Fibroblast of skin of scalp (primary cell): ENCODE measurements around the gene ARHGEF1.

Experiments used
- DNase-seq: peaks from one replicate; pipeline ENCODE4 v3.0.0-alpha.2; 2013

The ARHGEF1 gene

DNA sequence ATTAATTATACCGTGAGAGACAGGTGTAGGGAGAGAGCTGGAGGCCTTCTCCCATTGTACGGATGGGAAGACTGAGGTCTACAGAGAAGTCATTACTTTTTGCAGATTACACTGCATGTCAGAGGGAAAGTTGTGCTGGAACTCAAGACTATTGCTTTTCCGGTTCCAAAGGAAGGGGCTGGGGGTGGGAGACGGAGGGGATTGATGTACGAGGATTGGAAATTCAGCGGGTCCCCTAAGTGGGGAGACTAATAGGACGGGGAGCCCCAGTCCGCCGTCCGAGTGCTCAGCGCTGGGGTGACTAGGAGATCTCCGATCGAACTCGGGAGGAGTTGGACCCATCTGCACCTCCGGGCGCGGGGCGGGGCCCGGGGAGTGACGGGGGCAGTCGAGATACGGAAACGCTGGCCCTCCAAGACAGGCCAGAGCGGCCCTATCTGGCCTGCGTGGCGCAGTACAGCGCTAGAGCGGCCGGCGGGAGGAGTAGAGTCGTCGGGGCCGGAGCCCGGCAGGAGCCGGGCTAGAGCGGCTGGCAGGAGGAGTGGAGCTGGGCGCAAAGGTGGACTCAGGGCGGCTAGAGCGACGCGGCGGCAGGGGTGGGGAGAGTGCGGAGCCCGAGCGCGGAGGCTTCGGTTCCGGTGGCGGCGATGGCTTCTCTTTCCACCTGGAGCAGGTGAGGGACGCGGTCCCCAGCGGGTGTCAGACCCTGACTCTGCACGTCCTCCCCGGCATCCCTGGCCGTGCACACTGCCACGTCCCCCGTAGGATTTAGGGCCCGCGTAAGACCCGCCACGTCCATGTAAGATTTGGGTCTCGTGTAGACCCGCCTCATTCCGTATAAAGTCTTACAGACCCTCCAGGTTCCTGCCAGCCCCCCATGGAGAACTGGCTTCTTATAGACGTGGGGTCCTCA lies 1.1 kb downstream of the ARHGEF1 start:
- peak; percentile 97 for DNase-seq

DNA sequence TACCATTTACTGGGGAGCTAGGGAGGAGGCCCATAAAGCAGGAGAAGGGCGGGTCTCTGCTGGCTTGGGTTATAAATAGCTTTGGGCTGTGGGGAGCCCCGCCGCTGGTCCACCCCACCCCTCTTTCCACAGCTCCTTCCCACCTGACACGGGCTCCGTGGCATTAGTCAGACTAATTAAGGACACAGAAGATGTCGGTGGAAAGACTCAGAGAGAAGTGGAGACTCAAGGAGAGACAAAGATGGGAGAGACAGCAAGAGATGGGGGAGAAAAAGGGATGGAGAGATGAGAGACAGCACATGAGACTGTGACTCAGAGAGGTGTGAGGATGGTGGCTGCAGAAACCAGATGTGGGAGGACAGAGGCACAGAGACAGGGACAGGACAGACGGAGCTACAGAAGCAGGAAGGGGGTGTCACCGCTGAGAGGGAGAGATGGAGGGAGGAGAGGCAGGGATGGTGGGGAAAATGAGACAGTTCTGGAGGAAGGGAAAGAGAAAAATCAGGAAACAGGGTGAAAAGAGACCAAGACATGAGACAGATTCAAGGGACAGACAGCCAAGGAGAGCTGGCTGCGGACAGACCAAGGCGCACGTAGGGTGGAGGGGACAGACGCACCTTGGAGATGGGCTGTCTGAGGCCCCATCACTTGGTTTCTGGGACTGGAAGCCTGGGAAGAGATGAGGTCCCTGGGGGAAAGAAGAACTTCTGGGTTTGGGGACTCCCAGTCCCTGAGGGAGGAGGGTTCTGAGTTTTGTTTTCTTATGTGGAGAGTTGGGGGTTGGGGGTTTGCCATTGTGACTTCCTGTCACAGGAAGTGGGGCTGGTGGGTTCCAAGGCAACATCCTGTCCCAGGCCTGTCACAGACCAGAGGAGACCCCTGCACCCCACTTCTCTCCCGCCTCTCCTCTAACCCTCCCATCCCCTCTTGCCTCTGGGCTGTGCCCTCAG lies 4.1 kb downstream of the ARHGEF1 start:
- DNase-seq: no peak

DNA sequence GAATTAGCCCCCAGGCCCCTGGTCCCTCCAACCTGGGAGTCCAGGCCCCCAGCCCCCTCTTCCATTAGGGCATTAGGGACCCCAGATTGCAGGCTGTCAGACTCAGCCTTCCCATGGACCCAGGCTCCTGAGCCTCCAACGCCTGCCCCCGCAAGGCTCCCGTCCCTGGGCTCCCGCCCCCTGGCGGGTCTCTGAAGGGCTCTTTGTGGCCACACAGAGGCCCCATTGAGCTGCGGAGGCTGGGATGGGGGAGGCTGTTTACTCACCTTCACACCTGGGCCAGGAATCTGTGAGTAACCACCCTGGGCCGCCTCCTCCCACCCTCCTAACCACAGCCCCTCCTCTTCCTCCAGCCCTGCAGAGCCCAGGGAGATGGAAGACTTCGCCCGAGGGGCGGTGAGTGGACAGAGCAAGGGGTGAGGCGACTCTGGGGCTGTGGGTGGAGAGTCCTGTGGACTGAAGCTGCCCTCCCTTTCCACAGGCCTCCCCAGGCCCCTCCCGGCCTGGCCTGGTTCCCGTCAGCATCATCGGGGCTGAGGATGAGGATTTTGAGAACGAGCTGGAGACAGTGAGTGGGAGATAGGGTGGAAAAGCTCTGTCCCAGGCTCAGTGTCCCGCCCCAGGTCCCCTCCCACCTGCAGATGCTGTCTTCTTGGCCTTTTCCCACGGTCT lies 4.9 kb downstream of the ARHGEF1 start:
- DNase-seq: no peak

DNA sequence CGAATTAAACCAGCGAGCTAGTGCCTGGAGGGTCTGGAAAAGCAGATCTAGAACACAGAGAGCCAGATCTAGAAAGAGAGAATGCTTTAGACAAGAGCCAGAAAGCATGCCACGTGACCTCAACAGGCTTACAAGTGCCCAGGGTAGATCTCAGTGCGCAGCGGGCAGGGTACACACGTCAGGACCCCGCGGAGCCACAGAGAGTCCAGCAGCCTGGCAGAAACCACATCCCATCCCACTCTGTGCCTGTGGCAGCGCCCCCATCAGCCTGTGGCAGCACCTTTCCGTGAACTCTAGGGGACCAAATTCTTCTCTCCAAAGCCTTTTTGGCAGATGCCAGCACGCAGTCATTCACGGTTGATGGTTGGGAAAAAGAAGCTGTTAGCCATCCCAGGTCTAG lies 5.9 kb downstream of the ARHGEF1 start:
- DNase-seq: no peak

DNA sequence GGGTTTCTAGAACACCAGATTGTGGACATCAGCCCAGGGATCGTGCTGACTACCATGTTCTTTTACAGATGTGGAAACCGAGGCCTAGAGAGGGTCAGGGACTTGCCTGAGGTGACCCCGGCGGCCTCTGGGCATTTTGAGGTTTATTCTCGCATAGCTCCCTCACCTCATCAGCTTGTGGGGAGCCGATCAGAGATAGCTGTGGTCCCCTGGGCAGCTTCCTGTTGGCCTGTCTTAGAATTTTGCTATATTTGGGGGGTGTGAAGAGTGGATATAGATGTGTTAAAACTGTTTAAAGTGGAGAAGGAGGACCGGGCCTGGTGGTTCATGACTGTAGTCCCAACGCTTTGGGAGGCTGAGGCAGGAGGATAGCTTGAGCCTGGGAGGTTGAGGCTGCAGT lies 6.9 kb downstream of the ARHGEF1 start:
- no peak for DNase-seq

DNA sequence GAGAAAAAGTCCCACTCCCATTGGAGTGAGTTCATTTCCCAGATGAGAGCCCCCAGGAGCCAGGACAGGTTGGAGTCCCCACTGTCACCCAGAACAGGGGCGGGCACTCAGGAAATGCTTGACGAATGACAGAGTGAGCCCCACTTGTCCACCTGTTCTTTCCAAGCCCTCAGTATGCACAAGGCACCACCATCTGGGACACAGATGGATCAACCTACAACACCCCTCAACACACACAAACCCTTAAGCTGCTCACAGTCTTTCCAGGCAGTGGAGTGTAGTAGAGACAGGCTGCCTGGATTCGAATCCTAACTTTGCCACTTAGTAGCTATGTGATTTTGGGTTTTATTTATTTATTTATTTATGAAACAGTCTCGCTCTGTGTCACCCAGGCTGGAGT lies 8.0 kb downstream of the ARHGEF1 start:
- no peak for DNase-seq

DNA sequence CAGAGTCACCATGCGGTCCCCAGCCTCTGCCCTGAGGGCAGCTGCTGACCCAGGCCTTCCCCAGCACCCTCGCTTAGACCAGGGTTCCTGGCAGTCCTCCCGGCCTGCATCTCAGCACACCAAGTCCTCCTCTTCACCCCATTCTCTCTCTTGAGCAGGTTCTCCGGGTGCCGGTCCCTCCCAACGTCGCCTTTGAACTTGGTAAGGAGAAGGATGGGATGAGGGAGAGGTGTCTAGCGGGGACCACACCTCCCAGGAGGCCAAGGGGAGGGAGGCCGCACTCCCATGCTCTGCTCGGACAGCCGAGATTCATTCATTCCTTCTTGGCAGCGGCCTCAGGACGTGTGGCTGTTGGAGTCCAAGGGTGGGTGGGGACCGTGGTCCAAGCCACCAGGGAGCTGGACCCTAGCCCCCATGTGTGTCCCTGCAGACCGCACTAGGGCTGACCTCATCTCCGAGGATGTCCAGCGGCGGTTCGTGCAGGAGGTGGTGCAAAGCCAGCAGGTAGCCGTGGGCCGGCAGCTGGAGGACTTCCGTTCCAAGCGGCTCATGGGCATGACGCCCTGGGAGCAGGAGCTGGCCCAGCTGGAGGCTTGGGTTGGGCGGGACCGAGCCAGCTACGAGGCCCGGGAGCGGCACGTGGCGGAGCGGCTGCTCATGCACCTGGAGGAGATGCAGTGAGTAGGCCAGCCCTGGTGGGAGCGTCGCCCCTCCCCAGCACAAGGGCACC lies 9.4 kb downstream of the ARHGEF1 start:
- DNase-seq: no peak

DNA sequence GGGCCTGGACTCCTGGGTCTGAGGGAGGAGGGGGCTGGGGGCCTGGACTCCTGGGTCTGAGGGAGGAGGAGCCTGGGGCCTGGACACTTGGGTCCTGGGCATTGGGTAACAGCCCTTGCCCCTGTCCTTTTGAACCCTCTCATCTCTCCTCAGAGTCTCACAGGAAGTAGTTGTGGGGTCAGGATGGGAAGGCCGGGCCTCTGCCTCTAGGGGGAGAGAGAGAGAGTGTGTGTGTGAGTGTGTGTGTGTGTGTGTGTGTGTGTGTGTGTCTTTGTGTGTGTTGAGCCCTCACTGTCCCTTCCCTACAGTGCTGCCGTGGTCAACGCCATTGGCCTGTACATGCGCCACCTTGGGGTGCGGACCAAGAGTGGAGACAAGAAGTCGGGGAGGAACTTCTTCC lies 10.9 kb downstream of the ARHGEF1 start:
- DNase-seq: peak; percentile 34

DNA sequence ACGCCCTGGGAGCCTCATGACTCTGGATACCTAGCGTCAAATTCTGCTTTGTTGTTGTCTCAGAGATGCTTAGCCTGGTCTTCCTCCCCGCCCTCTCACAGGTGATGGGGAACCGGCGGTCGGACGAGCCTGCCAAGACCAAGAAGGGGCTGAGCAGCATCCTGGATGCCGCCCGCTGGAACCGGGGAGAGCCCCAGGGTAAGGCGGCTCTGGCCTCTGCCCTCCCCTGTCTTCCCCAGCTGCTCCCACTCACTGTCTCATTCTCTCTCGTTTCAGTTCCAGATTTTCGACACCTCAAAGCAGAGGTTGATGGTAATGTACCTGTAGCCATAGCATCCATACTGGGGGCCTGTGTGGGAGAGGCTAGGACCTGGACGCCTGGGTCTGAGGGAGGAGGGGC lies 11.4 kb downstream of the ARHGEF1 start:
- DNase-seq: no peak

DNA sequence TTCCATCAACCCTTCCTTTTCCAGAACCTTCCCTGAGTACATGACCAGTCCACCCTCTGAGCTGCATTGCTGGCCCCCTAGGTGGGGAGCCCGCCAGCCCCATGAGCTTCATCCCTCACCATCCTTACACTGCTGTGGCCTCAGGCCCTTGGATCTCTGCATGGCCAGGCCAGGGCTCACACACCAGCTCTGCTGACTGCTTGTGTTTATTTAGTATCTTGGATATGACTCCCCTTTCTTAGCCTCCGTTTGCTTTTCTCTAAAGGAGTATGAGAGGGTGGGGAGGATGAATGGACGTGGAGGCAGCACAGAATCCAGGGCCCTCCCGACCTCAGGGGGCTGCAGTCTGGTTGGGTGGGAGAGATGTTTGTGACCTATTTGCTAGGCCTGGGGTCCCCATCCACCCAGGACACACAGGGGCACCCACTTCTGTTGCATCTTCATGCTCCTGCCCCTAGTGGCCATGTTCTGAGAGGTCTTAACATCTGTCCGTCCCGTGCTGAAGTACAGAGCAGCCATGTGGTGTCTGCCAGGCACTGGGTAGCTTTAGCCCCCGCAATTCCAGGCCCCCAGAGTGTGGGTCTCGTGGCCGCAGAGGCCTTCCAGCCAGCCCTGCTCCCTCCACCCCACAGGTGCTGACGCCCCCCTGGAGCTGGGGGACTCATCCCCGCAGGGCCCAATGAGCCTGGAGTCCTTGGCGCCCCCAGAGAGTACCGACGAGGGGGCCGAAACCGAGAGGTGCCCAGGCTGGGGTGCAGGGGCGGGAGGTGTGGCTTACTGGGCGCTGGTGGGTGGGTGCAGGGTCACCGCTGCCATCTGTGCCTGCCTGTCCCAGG lies 13.0 kb downstream of the ARHGEF1 start:
- no peak for DNase-seq

DNA sequence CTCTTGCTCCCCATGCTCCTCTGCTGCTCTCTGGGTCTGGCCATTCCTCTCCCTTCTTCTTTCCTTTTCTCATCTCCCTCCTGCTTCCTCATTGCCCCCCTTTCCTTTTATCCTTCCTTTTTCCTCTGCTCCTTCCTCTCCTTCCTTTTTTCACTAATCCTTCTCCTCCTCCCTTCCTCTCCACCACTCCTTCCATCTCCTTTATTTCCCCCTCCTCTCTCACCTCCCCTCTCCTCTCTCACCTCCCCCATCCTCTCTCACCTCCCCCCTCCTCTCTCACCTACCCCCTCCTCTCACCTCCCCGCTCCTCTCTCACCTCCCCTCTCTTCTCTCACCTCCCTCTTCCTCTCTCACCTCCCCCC lies 13.6 kb downstream of the ARHGEF1 start:
- no peak for DNase-seq

DNA sequence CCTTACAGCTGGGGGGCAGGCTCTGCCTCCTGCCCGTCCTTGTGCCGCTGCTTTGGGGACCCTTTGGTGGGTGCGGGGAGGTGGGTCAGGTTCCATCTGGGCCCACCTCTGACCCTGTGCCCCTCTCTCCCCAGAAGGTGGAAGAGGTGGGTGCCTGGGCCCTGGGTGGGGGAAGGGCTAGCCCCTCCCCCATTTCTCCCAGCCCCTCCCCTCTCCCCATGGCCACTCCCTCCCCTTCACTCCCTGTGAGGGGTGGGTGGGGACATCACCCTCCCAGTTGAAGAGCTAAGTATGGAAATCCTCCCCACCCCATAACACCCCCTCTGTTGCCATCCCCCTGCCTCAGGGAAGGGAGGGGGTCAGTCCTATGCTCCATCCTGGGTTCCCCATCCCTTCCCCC lies 14.2 kb downstream of the ARHGEF1 start:
- DNase-seq: no peak

DNA sequence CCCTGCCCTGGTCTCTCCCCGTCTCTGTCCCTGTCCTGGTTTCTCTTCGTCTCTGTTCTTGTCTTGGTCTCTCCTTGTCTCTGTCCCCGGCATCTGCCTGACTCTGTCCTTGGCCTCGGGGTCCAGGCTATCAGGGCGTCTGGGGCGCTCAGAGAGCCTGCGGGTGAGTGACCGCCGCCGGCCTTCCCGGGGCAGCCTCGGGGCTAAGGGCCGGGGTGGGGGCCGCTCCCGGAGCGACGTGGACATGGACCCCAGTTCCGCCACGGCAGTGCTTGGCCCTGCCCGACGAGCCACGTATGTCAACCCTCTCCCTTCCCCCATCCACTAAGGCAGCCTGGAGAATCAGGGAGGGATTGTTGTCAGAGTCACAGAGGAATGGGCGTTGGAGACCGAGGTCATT lies 14.8 kb downstream of the ARHGEF1 start:
- DNase-seq: no peak

DNA sequence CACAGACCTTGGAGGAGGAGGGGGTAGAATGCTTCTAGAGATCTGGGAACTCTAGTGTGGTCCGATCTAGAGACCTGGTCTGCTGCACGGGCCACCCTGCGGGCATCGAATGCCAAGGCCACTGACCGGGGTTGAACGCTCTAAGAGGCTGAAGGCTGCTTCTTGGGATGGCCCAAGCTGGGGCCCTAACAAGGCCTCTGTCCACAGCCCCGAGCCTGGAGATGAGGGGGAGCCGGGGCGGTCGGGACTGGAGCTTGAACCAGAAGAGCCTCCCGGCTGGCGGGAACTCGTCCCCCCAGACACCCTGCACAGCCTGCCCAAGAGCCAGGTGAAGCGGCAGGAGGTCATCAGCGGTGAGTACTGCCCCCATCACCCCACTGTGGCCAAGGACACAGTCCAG lies 15.3 kb downstream of the ARHGEF1 start:
- no peak for DNase-seq

DNA sequence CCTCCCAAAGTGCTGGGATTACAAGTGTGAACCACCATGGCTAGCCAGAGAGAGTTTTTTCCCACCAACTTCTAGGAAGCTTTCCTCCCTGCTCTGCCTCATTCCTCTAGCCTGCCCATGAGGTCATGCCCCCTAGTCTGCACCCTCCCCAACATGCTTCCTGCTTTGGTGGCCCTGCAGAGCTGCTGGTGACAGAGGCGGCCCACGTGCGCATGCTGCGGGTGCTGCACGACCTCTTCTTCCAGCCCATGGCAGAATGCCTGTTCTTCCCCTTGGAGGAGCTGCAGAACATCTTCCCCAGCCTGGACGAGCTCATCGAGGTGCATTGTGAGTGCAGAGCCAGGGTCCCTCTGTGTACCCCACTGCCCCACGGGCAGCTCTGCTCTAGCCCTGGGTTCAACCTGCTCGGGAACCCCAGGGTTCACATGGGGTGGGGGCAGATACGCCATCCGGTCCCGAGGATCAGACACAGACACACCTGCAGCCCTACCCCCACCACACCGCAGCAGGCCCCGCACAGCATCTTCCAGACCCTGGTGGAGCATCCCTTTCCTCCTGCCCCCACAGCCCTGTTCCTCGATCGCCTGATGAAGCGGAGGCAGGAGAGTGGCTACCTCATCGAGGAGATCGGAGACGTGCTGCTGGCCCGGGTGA lies 18.9 kb downstream of the ARHGEF1 start:
- DNase-seq: no peak

DNA sequence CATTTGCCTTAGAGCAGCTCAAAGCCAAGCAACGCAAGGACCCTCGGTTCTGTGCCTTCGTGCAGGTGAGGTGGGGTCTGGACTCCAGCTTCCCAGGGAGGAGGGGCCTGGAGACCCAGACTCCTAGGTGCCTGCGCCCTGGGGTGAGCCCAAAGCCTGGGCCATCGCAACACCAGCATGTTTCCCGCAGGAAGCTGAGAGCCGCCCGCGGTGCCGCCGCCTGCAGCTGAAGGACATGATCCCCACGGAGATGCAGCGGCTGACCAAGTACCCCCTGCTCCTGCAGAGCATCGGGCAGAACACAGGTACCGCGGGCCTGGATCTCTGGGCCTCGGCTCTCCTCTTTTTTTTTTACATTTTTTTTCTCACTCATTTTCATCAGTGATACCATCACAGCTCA lies 19.6 kb downstream of the ARHGEF1 start:
- DNase-seq: no peak

DNA sequence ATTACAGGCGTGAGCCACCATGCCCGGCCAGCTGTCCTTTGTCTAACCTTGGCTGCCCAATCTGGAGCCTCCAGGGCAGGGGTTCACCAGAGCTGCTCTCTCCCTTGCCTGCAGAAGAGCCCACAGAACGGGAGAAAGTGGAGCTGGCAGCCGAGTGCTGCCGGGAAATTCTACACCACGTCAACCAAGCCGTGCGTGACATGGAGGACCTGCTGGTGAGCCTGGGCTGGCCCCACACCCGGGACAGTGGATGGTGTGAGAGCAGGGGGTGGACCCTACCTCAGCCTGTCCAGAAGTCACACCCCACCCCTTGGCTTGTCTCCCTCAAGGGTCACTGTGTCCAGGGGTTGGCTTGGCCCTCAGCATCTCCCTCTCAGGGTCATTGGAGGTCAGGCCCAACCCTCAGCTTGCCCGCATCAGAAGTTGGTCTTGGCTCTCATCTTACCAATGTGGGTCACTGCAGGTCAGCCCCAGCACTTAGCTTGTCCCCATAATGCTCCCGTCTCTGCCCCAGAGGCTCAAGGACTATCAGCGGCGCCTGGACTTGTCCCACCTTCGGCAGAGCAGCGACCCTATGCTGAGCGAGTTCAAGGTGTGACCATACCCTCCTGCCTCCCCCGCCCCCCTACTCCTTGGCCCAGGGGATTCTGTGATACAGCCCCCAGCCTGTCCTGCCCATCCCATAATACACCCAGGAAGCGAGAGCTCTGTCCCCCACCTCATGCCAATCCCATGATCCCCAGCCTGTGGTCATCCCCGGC lies 20.4 kb downstream of the ARHGEF1 start:
- no peak for DNase-seq

DNA sequence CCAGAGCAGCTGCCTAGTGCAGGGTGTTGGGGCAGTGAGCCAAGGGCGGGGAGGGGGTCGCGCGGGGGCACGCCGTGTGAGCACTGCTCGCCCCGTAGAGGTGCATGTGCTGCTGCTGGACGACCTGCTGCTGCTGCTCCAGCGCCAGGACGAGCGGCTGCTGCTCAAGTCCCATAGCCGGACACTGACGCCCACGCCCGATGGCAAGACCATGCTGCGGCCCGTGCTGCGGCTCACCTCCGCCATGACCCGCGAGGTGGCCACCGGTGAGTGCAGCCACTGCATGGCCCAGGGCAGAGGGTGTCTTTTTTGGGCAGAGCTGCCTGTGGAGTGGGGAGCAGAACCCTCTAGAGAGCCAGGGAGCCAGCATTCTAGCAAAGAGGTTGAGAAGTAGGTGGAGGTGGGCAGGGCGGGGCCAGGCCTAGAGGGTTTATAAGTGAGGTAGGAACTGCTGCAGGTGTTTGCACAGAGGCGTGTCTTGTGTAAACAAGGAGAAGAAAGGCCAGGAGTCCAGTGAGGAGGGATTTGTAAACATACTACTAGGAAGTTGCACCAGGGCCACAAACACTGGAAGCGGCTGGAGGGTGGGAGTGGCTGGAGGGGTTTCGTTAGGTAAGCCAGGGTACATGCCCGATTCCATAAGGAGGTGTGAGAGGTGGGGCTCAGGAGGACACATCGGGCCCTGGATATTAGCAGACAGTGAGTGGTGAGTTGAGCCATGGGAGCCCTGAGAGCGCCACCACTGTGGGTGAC lies 21.3 kb downstream of the ARHGEF1 start:
- DNase-seq: no peak

DNA sequence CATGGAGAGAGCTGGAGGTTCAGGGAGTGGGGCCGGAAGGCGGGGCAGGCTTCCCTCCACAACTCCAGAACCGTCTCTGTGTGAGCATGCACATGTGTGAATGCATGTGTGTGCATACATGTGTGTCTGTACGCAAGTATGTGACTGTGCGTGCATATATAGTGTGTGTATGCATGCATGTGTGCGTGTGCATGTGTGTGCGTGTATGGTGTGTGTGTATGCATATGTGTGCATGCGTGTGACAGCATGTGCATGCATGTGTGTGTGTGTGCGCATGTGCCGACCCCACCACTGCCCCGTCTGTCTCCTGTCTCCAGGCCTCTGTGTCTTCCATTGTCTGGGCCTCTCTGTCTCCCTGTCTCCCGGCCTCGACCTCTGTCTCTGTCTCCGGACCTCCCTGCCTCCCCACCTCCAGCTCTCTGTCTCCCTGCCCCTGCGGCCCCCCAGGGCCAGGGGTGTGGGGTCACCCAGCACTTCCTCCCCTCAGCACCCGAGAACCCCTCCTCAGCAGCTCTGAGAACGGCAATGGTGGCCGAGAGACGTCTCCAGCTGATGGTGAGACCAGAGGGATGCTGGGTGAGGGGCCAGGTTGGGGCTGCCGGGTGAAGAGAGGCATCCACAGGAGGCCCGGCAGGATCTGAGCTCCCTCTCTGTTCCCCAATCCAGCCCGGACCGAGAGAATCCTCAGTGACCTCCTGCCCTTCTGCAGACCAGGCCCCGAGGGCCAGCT lies 22.5 kb downstream of the ARHGEF1 start:
- DNase-seq: no peak
